MCF 10A (cell line): ENCODE measurements around the gene PIP4K2A. TPM values are rescaled to one million over a fixed set of nuclear protein-coding genes. Genes with fewer than 3 reads are reported as not detected.

Experiments used
- BruUV-seq: library from RNA; stranded (reverse); fragments of 400-500 nt; replicated peaks from 2 replicates; lab custom pipeline; 2021; lab: Mats Ljungman, UMichigan
- CTCF ChIA-PET: fragments of 300-600 bp; sonication (Branson Sonifier 250); formaldehyde crosslinking; extraction: SDS; loops from one replicate; lab custom pipeline; 2021; ENCODE audit warnings: antibody characterized with exemption, inconsistent platforms; lab: Yijun Ruan, JAX
- POLR2A ChIA-PET: fragments of 300-600, 350-650 bp; sonication (Branson Sonifier 250); formaldehyde crosslinking; extraction: SDS; loops from one replicate; lab custom pipeline; 2020; ENCODE audit warnings: antibody characterized with exemption, inconsistent platforms; lab: Yijun Ruan, JAX
- DNase-seq: peaks from one replicate; pipeline ENCODE4 v3.0.0-alpha.2; 2018; ENCODE audit not compliant: unreplicated experiment
- H3K27ac Mint-ChIP-seq: one replicate; pipeline ENCODE4 v1.8.0; 2022; ENCODE audit warnings: mild to moderate bottlenecking, low read depth, mixed read lengths; ENCODE audit not compliant: unreplicated experiment
- H3K27me3 Mint-ChIP-seq: one replicate; pipeline ENCODE4 v1.8.0; 2022; ENCODE audit warnings: mixed read lengths; ENCODE audit not compliant: insufficient read depth, unreplicated experiment
- H3K36me3 Mint-ChIP-seq: one replicate; pipeline ENCODE4 v1.8.0; 2022; ENCODE audit warnings: mild to moderate bottlenecking, moderate library complexity, mixed read lengths; ENCODE audit not compliant: insufficient read depth, unreplicated experiment
- H3K4me1 Mint-ChIP-seq: one replicate; pipeline ENCODE4 v1.8.0; 2022; ENCODE audit warnings: mixed read lengths; ENCODE audit not compliant: insufficient read depth, unreplicated experiment
- H3K4me3 Mint-ChIP-seq: one replicate; pipeline ENCODE4 v1.8.0; 2022; ENCODE audit warnings: mild to moderate bottlenecking, moderate library complexity, mixed read lengths; ENCODE audit not compliant: unreplicated experiment
- H3K9me3 Mint-ChIP-seq: one replicate; pipeline ENCODE4 v1.8.0; 2022; ENCODE audit warnings: mixed read lengths; ENCODE audit not compliant: unreplicated experiment
- intact Hi-C: fragments of 100-400 bp; cut with micrococcal nuclease; formaldehyde crosslinking; loops from 2 replicates; pipeline ENCODE4 v1.14.1; 2022
- total RNA-seq: library from RNA; stranded (reverse); gene quantifications from 2 replicates; pipeline ENCODE4 v1.2.3, GENCODE V29; 2022
- TF ChIP-seq, protein P1 (sequence below): fragments of 200-600 bp; IDR thresholded peaks from one replicate; pipeline ENCODE4 v1.8.0; 2022; ENCODE audit warnings: antibody characterized with exemption, mild to moderate bottlenecking; ENCODE audit not compliant: unreplicated experiment

Gene PIP4K2A
- total RNA-seq, 1 experiment from 2014 or later, result 24.2 TPM

DNA sequence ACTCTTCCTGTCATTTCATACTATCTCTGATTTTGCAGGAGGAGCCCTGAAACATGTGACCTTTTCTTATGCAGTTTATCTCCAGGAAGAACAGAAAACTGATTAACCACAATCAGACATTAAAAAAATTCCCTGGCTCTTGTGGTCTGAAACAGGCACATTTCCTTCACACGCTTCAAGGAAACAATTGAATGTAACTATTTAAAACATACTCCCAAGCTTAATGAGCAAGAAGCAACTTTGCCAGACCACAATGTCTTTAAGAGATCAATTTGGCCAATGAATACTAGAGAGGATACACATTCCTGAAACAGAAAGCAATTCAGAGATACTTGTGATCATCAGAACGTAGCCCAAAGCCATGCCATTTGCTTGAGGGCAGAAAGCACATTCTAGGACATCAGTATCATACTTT lies 65.8 kb downstream of the PIP4K2A start:
- H3K4me3 Mint-ChIP-seq, result peak overlapping the region; percentile 9
- H3K27me3 Mint-ChIP-seq, result no peaks in the 10 kb centered on the region
- H3K4me1 Mint-ChIP-seq, result peaks cover 11% of the 10 kb centered on the region
- DNase-seq, result no peak
- H3K27ac Mint-ChIP-seq, result peak overlapping the region; percentile 24
- no peaks in the 10 kb centered on the region for H3K9me3 Mint-ChIP-seq
- POLR2A ChIA-PET, result interaction anchor here (1.8 kb wide), 1 partner anchor 28 kb away, joined by 8 read pairs; no protein-coding TSS in a partner anchor
- TF ChIP-seq, protein P1, sequence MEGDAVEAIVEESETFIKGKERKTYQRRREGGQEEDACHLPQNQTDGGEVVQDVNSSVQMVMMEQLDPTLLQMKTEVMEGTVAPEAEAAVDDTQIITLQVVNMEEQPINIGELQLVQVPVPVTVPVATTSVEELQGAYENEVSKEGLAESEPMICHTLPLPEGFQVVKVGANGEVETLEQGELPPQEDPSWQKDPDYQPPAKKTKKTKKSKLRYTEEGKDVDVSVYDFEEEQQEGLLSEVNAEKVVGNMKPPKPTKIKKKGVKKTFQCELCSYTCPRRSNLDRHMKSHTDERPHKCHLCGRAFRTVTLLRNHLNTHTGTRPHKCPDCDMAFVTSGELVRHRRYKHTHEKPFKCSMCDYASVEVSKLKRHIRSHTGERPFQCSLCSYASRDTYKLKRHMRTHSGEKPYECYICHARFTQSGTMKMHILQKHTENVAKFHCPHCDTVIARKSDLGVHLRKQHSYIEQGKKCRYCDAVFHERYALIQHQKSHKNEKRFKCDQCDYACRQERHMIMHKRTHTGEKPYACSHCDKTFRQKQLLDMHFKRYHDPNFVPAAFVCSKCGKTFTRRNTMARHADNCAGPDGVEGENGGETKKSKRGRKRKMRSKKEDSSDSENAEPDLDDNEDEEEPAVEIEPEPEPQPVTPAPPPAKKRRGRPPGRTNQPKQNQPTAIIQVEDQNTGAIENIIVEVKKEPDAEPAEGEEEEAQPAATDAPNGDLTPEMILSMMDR, result no peak
- peaks cover 3% of the 10 kb centered on the region for H3K36me3 Mint-ChIP-seq
- intact Hi-C loops, result no loop called here
- CTCF ChIA-PET, result no interaction called here
- BruUV-seq, result no TSS peak

DNA sequence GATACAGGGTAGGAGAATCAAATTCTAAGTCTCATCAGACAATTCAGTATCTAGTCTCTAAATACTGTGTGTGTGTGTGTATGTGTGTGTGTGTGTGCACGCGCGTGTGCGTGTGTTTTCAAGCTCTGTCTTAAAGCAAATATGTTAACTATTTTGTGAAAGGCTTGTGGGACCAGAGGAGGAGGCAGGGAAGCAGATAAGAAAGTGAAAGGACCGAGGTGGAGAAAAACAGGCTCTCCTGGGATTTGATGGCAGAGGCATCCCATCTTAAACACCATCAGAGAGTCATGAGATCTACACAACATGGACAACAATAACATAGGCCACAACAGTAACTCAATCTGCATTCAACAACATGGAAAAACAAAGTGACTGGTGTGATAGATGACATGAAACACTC lies 67.1 kb downstream of the PIP4K2A start:
- TF ChIP-seq, protein P1, result no peak
- Mint-ChIP-seq H3K27ac (no peak overlapping the region), H3K27me3 (no peaks in the 10 kb centered on the region), H3K4me1 (peaks cover 11% of the 10 kb centered on the region), H3K4me3 (no peak overlapping the region), H3K9me3 (no peaks in the 10 kb centered on the region), H3K36me3 (peaks cover 5% of the 10 kb centered on the region)
- no peak for DNase-seq
- BruUV-seq, result no TSS peak
- CTCF ChIA-PET, result interaction anchor here (0.7 kb wide), 2 partner anchors 43 to 513 kb away, joined by 3 to 4 read pairs; no protein-coding TSS in a partner anchor
- intact Hi-C loops, result no loop called here
- POLR2A ChIA-PET, result no interaction called here

DNA sequence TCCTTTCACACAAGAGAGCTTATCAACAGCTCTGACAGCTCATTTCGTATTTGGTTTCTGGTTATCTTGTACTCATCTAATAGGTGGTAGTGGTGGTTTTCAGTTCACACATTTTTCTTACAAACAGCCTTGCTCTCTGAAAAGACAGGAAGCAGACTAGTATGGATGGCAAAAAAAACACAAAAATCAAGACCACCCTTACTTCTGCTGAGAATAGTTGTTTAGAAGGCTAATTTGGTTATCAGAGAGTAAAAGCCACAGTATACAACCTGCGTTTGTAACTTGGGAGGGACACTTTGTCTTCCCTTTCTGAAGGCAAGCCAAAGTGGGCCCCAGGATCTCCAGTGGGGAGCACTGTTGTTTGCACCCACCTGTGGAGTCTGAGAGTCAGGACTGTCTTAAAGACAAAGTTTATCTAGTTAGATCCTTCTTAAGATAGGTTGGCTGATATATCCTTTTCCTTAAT lies 68.0 kb downstream of the PIP4K2A start:
- Mint-ChIP-seq H3K9me3 (no peaks in the 10 kb centered on the region), H3K4me1 (peaks cover 11% of the 10 kb centered on the region), H3K36me3 (peaks cover 5% of the 10 kb centered on the region), H3K4me3 (no peak overlapping the region), H3K27me3 (no peaks in the 10 kb centered on the region), H3K27ac (no peak overlapping the region)
- intact Hi-C loops, result no loop called here
- DNase-seq, result no peak
- TF ChIP-seq, protein P1, result no peak
- BruUV-seq, result no TSS peak
- ChIA-PET POLR2A (no interaction called here), CTCF (interaction anchor here (0.7 kb wide), 1 partner anchor 514 kb away, joined by 3 read pairs; no protein-coding TSS in a partner anchor)

DNA sequence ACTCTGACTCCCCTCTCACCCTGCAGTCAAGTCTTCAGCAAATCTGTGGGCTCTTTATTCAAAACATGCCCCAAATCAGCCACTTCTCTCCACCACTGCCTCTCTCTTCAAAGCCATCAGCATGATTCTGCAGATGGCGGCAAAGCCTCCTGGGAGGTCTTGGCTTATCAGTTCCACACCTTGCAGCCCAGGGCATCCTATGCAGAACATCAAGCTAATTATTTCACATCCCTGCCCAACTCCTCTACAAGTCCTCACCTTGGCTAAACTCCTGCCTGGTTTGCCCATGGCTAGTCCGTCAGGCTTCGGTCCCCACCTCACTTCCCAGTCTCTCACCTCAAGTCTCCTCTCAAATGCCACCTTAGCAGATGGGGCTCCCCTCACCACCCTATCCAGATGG lies 70.2 kb downstream of the PIP4K2A start:
- Mint-ChIP-seq H3K36me3 (peaks cover 12% of the 10 kb centered on the region), H3K27me3 (no peaks in the 10 kb centered on the region), H3K4me1 (peaks cover 11% of the 10 kb centered on the region), H3K9me3 (no peaks in the 10 kb centered on the region), H3K4me3 (no peak overlapping the region), H3K27ac (no peak overlapping the region)
- TF ChIP-seq, protein P1, result no peak
- ChIA-PET POLR2A (no interaction called here), CTCF (interaction anchor here (0.7 kb wide), 1 partner anchor 19 kb away, joined by 3 read pairs; no protein-coding TSS in a partner anchor)
- no peak for DNase-seq
- BruUV-seq, result no TSS peak
- intact Hi-C loops, result no loop called here
